Measurements from ENCODE around the gene NCAM2. TPM values are rescaled to one million over a fixed set of nuclear protein-coding genes. Genes with fewer than 3 reads are reported as not detected.

Gene NCAM2
- polyA plus RNA-seq, 3 donors, result not detected

- Mint-ChIP-seq H3K27ac (no peak overlapping the region), H3K27me3 (ENCODE audit: low read depth in 3 of 3) (no peaks in the 10 kb centered on the region), H3K4me3 (no peak overlapping the region), H3K4me1 (no peaks in the 10 kb centered on the region), H3K36me3 (no peaks in the 10 kb centered on the region), H3K9me3 (peaks cover 0 to 2% (median 0%) of the 10 kb centered on the region in 7 donors)
- Histone ChIP-seq H4K20me1 (ENCODE audit: insufficient read depth, low read length) (no peaks in the 10 kb centered on the region), H3K27me3 (ENCODE audit: control insufficient read depth in 2 of 2, insufficient read depth in 2 of 2, low read length in 2 of 2) (no peaks in the 10 kb centered on the region), H3K9ac (ENCODE audit: insufficient read depth, low read length, poor library complexity, severe bottlenecking) (no peak overlapping the region), H3K4me2 (replicated peaks; ENCODE audit: extremely low read depth, low read length, poor library complexity, severe bottlenecking) (no peak overlapping the region), H2AFZ (ENCODE audit: insufficient read depth, low read depth, low read length, poor library complexity, severe bottlenecking) (no peak overlapping the region), H3K27ac (ENCODE audit: low read depth in 1 of 2, low read length in 2 of 2) (no peak overlapping the region), H3K4me3 (replicated peaks in 1 of 3; ENCODE audit: low read depth in 2 of 3, low read length in 3 of 3) (no peak overlapping the region), H3K36me3 (replicated peaks in 1 of 2; ENCODE audit: control insufficient read depth in 1 of 2, insufficient read depth in 2 of 2, low read length in 2 of 2) (no peaks in the 10 kb centered on the region), H3K4me1 (ENCODE audit: control insufficient read depth in 1 of 2, insufficient read depth in 2 of 2, low read length in 2 of 2) (no peaks in the 10 kb centered on the region), H3K9me3 (replicated peaks in 1 of 2; ENCODE audit: control insufficient read depth in 1 of 2, insufficient read depth in 1 of 2, low read length in 2 of 2) (no peaks in the 10 kb centered on the region), H3K79me2 (ENCODE audit: insufficient read depth, low read length) (no peaks in the 10 kb centered on the region)
- WGBS (ENCODE audit: insufficient coverage), result no CpG with 5 or more reads among the region's 1 CpG
- intact Hi-C loops (cut with micrococcal nuclease), result no loop called here
- TF ChIP-seq CTCF (IDR thresholded peaks at IDR 0.05), result no peak
- DNase-seq, result no peak
Observed at GRCh38 chr21:20965816-20966215, 32.4 kb upstream of the NCAM2 start.

- WGBS (ENCODE audit: insufficient coverage), result no CpG with 5 or more reads among the region's 4 CpGs
- Histone ChIP-seq H2AFZ (ENCODE audit: insufficient read depth, low read depth, low read length, poor library complexity, severe bottlenecking) (no peak overlapping the region), H3K4me3 (replicated peaks in 1 of 3; ENCODE audit: low read depth in 2 of 3, low read length in 3 of 3) (no peak overlapping the region), H3K4me1 (ENCODE audit: control insufficient read depth in 1 of 2, insufficient read depth in 2 of 2, low read length in 2 of 2) (no peaks in the 10 kb centered on the region), H3K79me2 (ENCODE audit: insufficient read depth, low read length) (no peaks in the 10 kb centered on the region), H4K20me1 (ENCODE audit: insufficient read depth, low read length) (no peaks in the 10 kb centered on the region), H3K4me2 (replicated peaks; ENCODE audit: extremely low read depth, low read length, poor library complexity, severe bottlenecking) (no peak overlapping the region), H3K36me3 (replicated peaks in 1 of 2; ENCODE audit: control insufficient read depth in 1 of 2, insufficient read depth in 2 of 2, low read length in 2 of 2) (no peaks in the 10 kb centered on the region), H3K27ac (ENCODE audit: low read depth in 1 of 2, low read length in 2 of 2) (no peak overlapping the region), H3K27me3 (ENCODE audit: control insufficient read depth in 2 of 2, insufficient read depth in 2 of 2, low read length in 2 of 2) (no peaks in the 10 kb centered on the region), H3K9me3 (replicated peaks in 1 of 2; ENCODE audit: control insufficient read depth in 1 of 2, insufficient read depth in 1 of 2, low read length in 2 of 2) (no peaks in the 10 kb centered on the region), H3K9ac (ENCODE audit: insufficient read depth, low read length, poor library complexity, severe bottlenecking) (no peak overlapping the region)
- no peak overlapping the region for H3K4me3 Mint-ChIP-seq
- no peak for DNase-seq
- no peaks in the 10 kb centered on the region for H3K36me3 Mint-ChIP-seq
- no peak overlapping the region for H3K27ac Mint-ChIP-seq
- intact Hi-C loops (cut with micrococcal nuclease), result no loop called here
- peaks cover 0 to under 1% (median 0%) of the 10 kb centered on the region in 7 donors for H3K9me3 Mint-ChIP-seq
- peaks cover 0 to 1% (median 0%) of the 10 kb centered on the region in 3 donors for H3K27me3 Mint-ChIP-seq (ENCODE audit: low read depth in 3 of 3)
- no peaks in the 10 kb centered on the region for H3K4me1 Mint-ChIP-seq
- TF ChIP-seq CTCF (IDR thresholded peaks at IDR 0.05), result no peak
Observed at GRCh38 chr21:20968391-20968790, 29.8 kb upstream of the NCAM2 start.

Measured in CD14-positive monocyte (primary cell).